Breast epithelium (tissue), 3 donors: ENCODE measurements around the gene CTSC.

ENCODE experiments used
- CTCF ChIP-seq, 3 donors: fragments of 450-650 bp; IDR thresholded peaks; one replicate each; pipeline ENCODE4 v1.5.1; 2016 to 2017; ENCODE audit warnings: antibody characterized with exemption in 3 of 3, mild to moderate bottlenecking in 3 of 3, moderate library complexity in 3 of 3
- POLR2A ChIP-seq: fragments of 450-650 bp; IDR thresholded peaks from one replicate; pipeline ENCODE4 v1.6.1; 2016; ENCODE audit warnings: antibody characterized with exemption, mild to moderate bottlenecking, moderate library complexity
- POLR2AphosphoS5 ChIP-seq, 3 donors: sonication (generic); formaldehyde crosslinking; IDR thresholded peaks; one replicate each; pipeline ENCODE4 v1.6.1; 2017; ENCODE audit warnings: antibody characterized with exemption in 3 of 3

GRCh38 chr11:88327462-88328143, 9.9 kb downstream of the CTSC start:
- no peak for TF ChIP-seq POLR2AphosphoS5 (IDR thresholded peaks at IDR 0.05)
- TF ChIP-seq POLR2A: no peak
- no peak for TF ChIP-seq CTCF (IDR thresholded peaks at IDR 0.05)
